LHCN-M2 (cell line): ENCODE results near the gene TMEM63C. TPM values are rescaled to one million over a fixed set of nuclear protein-coding genes. Genes with fewer than 3 reads are reported as not detected.

Experiments used
- DNase-seq: peaks from one replicate; pipeline ENCODE4 v3.0.0-alpha.2; 2012; ENCODE audit warnings: low read depth
- total RNA-seq: library from RNA; depleted of rRNA; stranded (reverse); fragments of >200 nt; gene quantifications from 2 replicates; pipeline ENCODE4 v1.2.3, GENCODE V29; 2014

TMEM63C gene
- total RNA-seq, 1 experiment from 2014 or later: 0.06 TPM

GRCh38 chr14:77197988-77198387 is 16.4 kb downstream of the TMEM63C start:
- no peak for DNase-seq

GRCh38 chr14:77198561-77198960 is 17.0 kb downstream of the TMEM63C start:
- no peak for DNase-seq

- no peak for DNase-seq
Observed at GRCh38 chr14:77199590-77199989, 18.0 kb downstream of the TMEM63C start.

- no peak for DNase-seq
Observed at GRCh38 chr14:77200406-77200985, 18.9 kb downstream of the TMEM63C start.

- no peak for DNase-seq
Observed at GRCh38 chr14:77201696-77202095, 20.1 kb downstream of the TMEM63C start.

- no peak for DNase-seq
Observed at GRCh38 chr14:77203611-77204458, 22.2 kb downstream of the TMEM63C start.

- DNase-seq: no peak
Observed at GRCh38 chr14:77204459-77204771, 22.8 kb downstream of the TMEM63C start.

GRCh38 chr14:77204907-77205306 is 23.3 kb downstream of the TMEM63C start:
- no peak for DNase-seq

GRCh38 chr14:77205566-77205965 is 24.0 kb downstream of the TMEM63C start:
- DNase-seq: no peak

- DNase-seq: no peak
Observed at GRCh38 chr14:77206261-77206824, 24.7 kb downstream of the TMEM63C start.

- DNase-seq: no peak
Observed at GRCh38 chr14:77206877-77207389, 25.3 kb downstream of the TMEM63C start.

GRCh38 chr14:77208291-77208978 is 26.8 kb downstream of the TMEM63C start:
- peak; percentile 67 for DNase-seq

- DNase-seq: no peak
Observed at GRCh38 chr14:77208979-77209318, 27.4 kb downstream of the TMEM63C start.

GRCh38 chr14:77212097-77212870 is 30.7 kb downstream of the TMEM63C start:
- no peak for DNase-seq

GRCh38 chr14:77212943-77213678 is 31.5 kb downstream of the TMEM63C start:
- DNase-seq: no peak

GRCh38 chr14:77213679-77214016 is 32.0 kb downstream of the TMEM63C start:
- no peak for DNase-seq

- DNase-seq: no peak
Observed at GRCh38 chr14:77214216-77214615, 32.6 kb downstream of the TMEM63C start.

- DNase-seq: no peak
Observed at GRCh38 chr14:77217551-77217950, 36.0 kb downstream of the TMEM63C start.

GRCh38 chr14:77219591-77219990 is 38.0 kb downstream of the TMEM63C start:
- no peak for DNase-seq

- DNase-seq: no peak
Observed at GRCh38 chr14:77220246-77221017, 38.8 kb downstream of the TMEM63C start.
